Thoracic aorta (tissue), 2 donors: Measurements from ENCODE around the gene VAMP1. TPM values are rescaled to one million over a fixed set of nuclear protein-coding genes. Genes with fewer than 3 reads are reported as not detected.
A peak's percentile ranks its signal among the peaks of the same experiment; 100 is the strongest.

ENCODE experiments used
- ATAC-seq: fragments of 150-250 bp; one replicate; pipeline ENCODE4 v1.8.0; 2017; ENCODE audit warnings: low read depth; ENCODE audit not compliant: insufficient number of reproducible peaks, low FRiP score
- DNase-seq: peaks from one replicate; pipeline ENCODE4 v3.0.0-alpha.2; 2020; ENCODE audit warnings: low spot score
- H3K27ac ChIP-seq, 2 donors: fragments of 200-600 bp; sonication (generic); 1 replicate in 1 of 2; 2 replicates in 1 of 2; pipeline ENCODE4 v1.5.1; 2016; ENCODE audit warnings: mild to moderate bottlenecking in 2 of 2, moderate library complexity in 2 of 2
- H3K27me3 ChIP-seq: fragments of 200-600 bp; sonication (generic); replicated peaks from 2 replicates; pipeline ENCODE4 v1.6.0; 2016; ENCODE audit warnings: mild to moderate bottlenecking; ENCODE audit not compliant: insufficient read depth
- H3K36me3 ChIP-seq: fragments of 200-600 bp; sonication (generic); one replicate; pipeline ENCODE4 v1.5.1; 2016
- H3K4me1 ChIP-seq, 2 donors: fragments of 200-600 bp; sonication (generic); 1 replicate in 1 of 2; 2 replicates in 1 of 2; pipeline versions ENCODE4 v1.5.1 to v1.6.0; 2016; ENCODE audit warnings: low read depth in 2 of 2, mild to moderate bottlenecking in 1 of 2; ENCODE audit not compliant: control insufficient read depth in 1 of 2
- H3K4me3 ChIP-seq: fragments of 200-600 bp; sonication (generic); 2 replicates; pipeline ENCODE4 v1.5.1; 2016; ENCODE audit warnings: mild to moderate bottlenecking
- H3K9me3 ChIP-seq: fragments of 200-600 bp; sonication (generic); 2 replicates; pipeline ENCODE4 v1.5.1; 2016
- total RNA-seq, 2 donors: library from RNA; depleted of rRNA; stranded (reverse); fragments of >200 nt; gene quantifications; one replicate each; pipeline versions ENCODE4 v1.1.0 to v1.2.3, GENCODE V29; 2016
- TF ChIP-seq, protein P1 (sequence below): fragments of 200-600 bp; sonication (generic); IDR thresholded peaks from one replicate; pipeline ENCODE4 v1.5.1; 2019; ENCODE audit warnings: antibody characterized with exemption

VAMP1 gene
- total RNA-seq, 2 donors from 2014 or later = 24.4 to 29.9 TPM

DNA sequence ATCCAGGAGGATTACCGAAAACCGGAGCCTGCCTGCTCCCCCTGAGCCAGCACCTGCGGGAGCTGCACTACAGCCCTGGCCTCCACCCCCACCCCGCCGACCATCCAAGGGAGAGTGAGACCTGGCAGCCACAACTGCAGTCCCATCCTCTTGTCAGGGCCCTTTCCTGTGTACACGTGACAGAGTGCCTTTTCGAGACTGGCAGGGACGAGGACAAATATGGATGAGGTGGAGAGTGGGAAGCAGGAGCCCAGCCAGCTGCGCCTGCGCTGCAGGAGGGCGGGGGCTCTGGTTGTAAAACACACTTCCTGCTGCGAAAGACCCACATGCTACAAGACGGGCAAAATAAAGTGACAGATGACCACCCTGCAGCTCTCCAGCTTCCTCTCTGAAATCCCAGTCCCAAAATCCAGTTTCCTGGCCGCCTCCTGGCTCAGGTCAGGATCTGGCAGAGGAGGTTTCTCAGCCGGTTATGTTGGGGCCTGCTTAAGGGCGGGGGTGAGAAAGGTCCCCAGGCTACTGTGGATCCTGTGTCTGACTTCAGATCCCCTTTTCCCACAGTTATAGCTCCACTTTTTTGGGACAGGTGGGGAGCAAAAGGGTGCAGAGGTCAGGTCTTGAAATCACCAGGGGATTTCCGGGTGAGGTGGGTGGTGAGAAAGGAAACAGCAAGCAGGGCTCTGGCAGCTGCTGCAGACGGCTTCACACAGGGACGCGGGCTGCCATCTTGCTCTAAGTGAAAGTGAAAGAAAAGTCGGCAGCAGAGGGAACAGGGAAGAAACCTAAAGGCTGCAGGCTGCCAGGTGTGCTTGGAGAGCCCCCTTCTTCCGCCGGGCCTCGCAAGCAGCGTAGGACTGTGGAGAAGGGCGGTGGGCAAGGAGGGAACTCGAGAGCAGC is 18.9 kb downstream of the VAMP1 start, which contains the start of gene TAPBPL:
Gene TAPBPL (plus strand): TSS at position 695 of the 897 bp plus-strand sequence. CDS start 207 bp downstream, outside the sequence.
- Histone ChIP-seq H3K27me3 (no peaks in the 10 kb centered on the region), H3K9me3 (no peaks in the 10 kb centered on the region), H3K4me3 (peak within 1 kb of the TSS; percentile 75), H3K27ac (peak within 1 kb of the TSS; percentile 87 to 96), H3K36me3 (peaks cover 17% of the 10 kb centered on the region), H3K4me1 (peaks cover 17 to 36% of the 10 kb centered on the region in 2 donors)
- ATAC-seq = peak; percentile 86
- TF ChIP-seq, protein P1, sequence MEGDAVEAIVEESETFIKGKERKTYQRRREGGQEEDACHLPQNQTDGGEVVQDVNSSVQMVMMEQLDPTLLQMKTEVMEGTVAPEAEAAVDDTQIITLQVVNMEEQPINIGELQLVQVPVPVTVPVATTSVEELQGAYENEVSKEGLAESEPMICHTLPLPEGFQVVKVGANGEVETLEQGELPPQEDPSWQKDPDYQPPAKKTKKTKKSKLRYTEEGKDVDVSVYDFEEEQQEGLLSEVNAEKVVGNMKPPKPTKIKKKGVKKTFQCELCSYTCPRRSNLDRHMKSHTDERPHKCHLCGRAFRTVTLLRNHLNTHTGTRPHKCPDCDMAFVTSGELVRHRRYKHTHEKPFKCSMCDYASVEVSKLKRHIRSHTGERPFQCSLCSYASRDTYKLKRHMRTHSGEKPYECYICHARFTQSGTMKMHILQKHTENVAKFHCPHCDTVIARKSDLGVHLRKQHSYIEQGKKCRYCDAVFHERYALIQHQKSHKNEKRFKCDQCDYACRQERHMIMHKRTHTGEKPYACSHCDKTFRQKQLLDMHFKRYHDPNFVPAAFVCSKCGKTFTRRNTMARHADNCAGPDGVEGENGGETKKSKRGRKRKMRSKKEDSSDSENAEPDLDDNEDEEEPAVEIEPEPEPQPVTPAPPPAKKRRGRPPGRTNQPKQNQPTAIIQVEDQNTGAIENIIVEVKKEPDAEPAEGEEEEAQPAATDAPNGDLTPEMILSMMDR = no peak
- peak; percentile 55 for DNase-seq

DNA sequence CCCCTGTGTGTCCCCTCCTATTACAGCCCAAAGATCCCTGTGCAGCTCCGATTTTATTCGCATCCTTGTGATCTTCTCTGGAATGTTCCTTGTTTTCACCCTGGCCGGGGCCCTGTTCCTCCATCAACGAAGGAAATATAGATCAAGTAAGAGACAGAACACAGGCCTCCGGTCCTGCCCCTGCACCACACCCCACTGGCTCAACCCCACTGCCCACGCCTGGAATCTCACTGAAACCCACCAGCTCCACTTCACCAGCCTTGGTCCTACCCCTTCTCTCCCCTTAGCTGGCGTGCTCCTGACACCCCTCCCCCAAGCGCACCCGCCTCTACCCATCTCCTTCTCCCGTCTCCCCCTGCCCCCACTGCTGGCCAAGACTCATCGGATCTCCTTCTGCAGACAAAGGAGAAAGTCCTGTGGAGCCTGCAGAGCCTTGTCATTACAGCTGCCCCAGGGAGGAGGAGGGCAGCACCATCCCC is 19.6 kb downstream of the VAMP1 start:
- peak overlapping the region; percentile 87 to 96 for H3K27ac ChIP-seq
- H3K4me3 ChIP-seq = peak overlapping the region; percentile 75
- DNase-seq (no peak), ATAC-seq (no peak)
- TF ChIP-seq, protein P1 = no peak
- H3K36me3 ChIP-seq = peaks cover 15% of the 10 kb centered on the region
- H3K9me3 ChIP-seq = no peaks in the 10 kb centered on the region
- peaks cover 17 to 36% of the 10 kb centered on the region in 2 donors for H3K4me1 ChIP-seq
- no peaks in the 10 kb centered on the region for H3K27me3 ChIP-seq

DNA sequence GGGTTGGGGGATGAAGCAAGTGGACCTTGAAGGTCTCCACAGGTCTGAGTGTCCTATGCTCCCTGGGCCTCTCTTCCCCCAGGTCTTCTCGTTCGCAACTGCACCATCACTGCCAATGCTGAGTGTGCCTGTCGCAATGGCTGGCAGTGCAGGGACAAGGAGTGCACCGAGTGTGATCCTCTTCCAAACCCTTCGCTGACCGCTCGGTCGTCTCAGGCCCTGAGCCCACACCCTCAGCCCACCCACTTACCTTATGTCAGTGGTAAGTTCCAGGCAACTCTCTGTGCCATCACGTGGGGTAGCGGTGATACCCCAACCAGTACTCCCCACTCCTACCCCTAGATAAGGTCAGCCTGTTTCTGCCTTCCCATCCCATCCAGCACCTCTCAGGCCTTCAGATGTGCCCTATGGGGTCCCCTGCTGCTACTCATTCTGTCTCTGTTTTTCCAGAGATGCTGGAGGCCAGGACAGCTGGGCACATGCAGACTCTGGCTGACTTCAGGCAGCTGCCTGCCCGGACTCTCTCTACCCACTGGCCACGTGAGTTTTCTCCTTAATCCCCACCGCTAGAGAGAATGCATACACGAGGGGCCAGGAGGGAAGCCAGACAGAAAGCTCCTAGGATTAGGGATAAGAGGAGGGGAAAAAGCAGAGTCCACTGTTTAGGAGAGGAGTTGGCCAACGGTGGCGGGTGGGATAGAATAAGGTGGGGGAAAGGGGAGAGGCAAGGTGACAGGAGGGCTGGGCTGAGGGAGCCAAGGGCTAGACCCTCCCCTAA is 20.2 kb downstream of the VAMP1 start:
- Histone ChIP-seq H3K9me3 (no peaks in the 10 kb centered on the region), H3K4me3 (peak overlapping the region; percentile 75), H3K27me3 (no peaks in the 10 kb centered on the region), H3K4me1 (peaks cover 17 to 36% of the 10 kb centered on the region in 2 donors), H3K36me3 (peaks cover 15% of the 10 kb centered on the region), H3K27ac (peak overlapping the region; percentile 87 to 96)
- DNase-seq = no peak
- TF ChIP-seq, protein P1 = no peak
- no peak for ATAC-seq

DNA sequence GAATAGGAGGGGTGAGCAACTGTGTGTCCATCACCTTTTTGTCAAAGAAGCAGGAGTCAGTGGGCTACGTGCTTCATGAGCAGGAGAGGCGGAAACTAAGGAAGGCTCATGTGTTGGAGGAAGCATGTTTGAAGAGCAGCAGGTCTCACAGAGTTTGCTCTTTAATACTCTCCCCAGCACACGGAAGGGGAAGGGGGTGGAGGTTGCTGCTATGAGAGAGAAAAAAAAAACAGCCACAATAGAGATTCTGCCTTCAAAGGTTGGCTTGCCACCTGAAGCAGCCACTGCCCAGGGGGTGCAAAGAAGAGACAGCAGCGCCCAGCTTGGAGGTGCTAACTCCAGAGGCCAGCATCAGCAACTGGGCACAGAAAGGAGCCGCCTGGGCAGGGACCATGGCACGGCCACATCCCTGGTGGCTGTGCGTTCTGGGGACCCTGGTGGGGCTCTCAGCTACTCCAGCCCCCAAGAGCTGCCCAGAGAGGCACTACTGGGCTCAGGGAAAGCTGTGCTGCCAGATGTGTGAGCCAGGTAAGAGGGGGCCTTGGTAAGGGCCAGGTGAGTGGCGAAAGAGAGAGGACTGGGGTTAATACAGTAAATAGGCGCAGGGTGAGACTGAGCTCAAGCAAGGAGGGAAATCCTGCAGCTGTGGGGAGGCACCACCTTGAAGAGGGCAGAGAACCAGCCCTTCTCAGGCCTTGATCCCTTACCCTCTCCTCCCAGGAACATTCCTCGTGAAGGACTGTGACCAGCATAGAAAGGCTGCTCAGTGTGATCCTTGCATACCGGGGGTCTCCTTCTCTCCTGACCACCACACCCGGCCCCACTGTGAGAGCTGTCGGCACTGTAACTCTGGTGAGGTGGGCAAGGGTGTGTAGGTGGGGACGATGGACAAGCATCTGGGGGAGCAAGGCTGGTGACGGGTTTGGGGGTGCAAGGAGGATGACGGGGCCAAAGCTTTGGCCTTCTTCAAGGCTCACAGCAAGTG is 25.5 kb downstream of the VAMP1 start, which contains the start of gene CD27:
Gene CD27 (plus strand): TSS at position 252 of the 985 bp plus-strand sequence. CDS start 141 bp downstream, at position 393.
- Histone ChIP-seq H3K4me1 (peaks cover 3 to 12% of the 10 kb centered on the region in 2 donors), H3K36me3 (peaks cover 7% of the 10 kb centered on the region), H3K27ac (no peak within 1 kb of the TSS), H3K4me3 (no peak within 1 kb of the TSS), H3K27me3 (no peaks in the 10 kb centered on the region), H3K9me3 (no peaks in the 10 kb centered on the region)
- DNase-seq (no peak), ATAC-seq (no peak)
- TF ChIP-seq, protein P1 = no peak
